Lower leg skin (tissue), 3 donors: ENCODE measurements around the gene HEMGN.

Experiments
- CTCF ChIP-seq, 3 donors: fragments of 450-650 bp; IDR thresholded peaks; one replicate each; pipeline ENCODE4 v1.5.1; 2016; ENCODE audit warnings: antibody characterized with exemption in 3 of 3, mild to moderate bottlenecking in 3 of 3, moderate library complexity in 2 of 3
- POLR2A ChIP-seq, 2 donors: fragments of 450-650 bp; IDR thresholded peaks; one replicate each; pipeline ENCODE4 v1.6.1; 2016 to 2017; ENCODE audit warnings: antibody characterized with exemption in 2 of 2, mild to moderate bottlenecking in 1 of 2, moderate library complexity in 1 of 2

- TF ChIP-seq CTCF (IDR thresholded peaks at IDR 0.05) (no peak), POLR2A (IDR thresholded peaks at IDR 0.05) (no peak)
Observed at GRCh38 chr9:97900738-97901565, 37.0 kb downstream of the HEMGN start.
